CD4-positive, alpha-beta memory T cell (primary cell): Measurements from ENCODE around the gene SLC2A9. TPM values are rescaled to one million over a fixed set of nuclear protein-coding genes. Genes with fewer than 3 reads are reported as not detected.

Experiments
- CTCF ChIA-PET: fragments of 350-600 bp; sonication (Branson Sonifier 250); formaldehyde crosslinking; loops from one replicate; lab custom pipeline; 2021; ENCODE audit warnings: inconsistent platforms; ENCODE audit not compliant: partially characterized antibody; lab: Charles Lee
- POLR2A ChIA-PET: fragments of 350-600 bp; sonication (Branson Sonifier 250); formaldehyde crosslinking; loops from one replicate; lab custom pipeline; 2021; ENCODE audit not compliant: partially characterized antibody; lab: Charles Lee
- DNase-seq, 5 donors: peaks; one replicate each; pipeline versions ENCODE4 v3.0.0 to v3.0.0-alpha.2; 2020 to 2022; ENCODE audit warnings: mixed read lengths in 1 of 5
- H3K27ac ChIP-seq: one replicate; pipeline ENCODE4 v1.7.0; 2013; ENCODE audit warnings: low read depth, low read length
- H3K27me3 ChIP-seq: 2 replicates; pipeline ENCODE4 v1.7.0; 2013; ENCODE audit warnings: mild to moderate bottlenecking, low read length, moderate library complexity; ENCODE audit not compliant: insufficient read depth
- H3K36me3 ChIP-seq: 2 replicates; pipeline ENCODE4 v1.7.0; 2013; ENCODE audit warnings: mild to moderate bottlenecking, low read length, moderate library complexity; ENCODE audit not compliant: insufficient read depth
- H3K4me1 ChIP-seq: 2 replicates; pipeline ENCODE4 v1.7.0; 2013; ENCODE audit warnings: mild to moderate bottlenecking, low read length, moderate library complexity; ENCODE audit not compliant: insufficient read depth
- H3K4me3 ChIP-seq, 2 donors: one replicate each; pipeline ENCODE4 v1.7.0; 2013; ENCODE audit warnings: low read length in 2 of 2, mild to moderate bottlenecking in 1 of 2
- H3K9me3 ChIP-seq, 2 donors: one replicate each; pipeline ENCODE4 v1.7.0; 2013; ENCODE audit warnings: low read length in 2 of 2, control low read depth in 1 of 2; ENCODE audit not compliant: control insufficient read depth in 1 of 2
- H3K27ac Mint-ChIP-seq, 7 donors: one replicate each; pipeline ENCODE4 v1.8.0; 2020 to 2021; ENCODE audit warnings: mixed read lengths in 7 of 7, mild to moderate bottlenecking in 6 of 7, inconsistent platforms in 3 of 7, moderate library complexity in 3 of 7
- H3K27me3 Mint-ChIP-seq, 2 donors: one replicate each; pipeline ENCODE4 v1.8.0; 2020 to 2021; ENCODE audit warnings: mixed read lengths in 2 of 2
- H3K36me3 Mint-ChIP-seq, 2 donors: one replicate each; pipeline ENCODE4 v1.8.0; 2020 to 2021; ENCODE audit warnings: mixed read lengths in 2 of 2, inconsistent platforms in 1 of 2, mild to moderate bottlenecking in 1 of 2
- H3K4me1 Mint-ChIP-seq, 4 donors: one replicate each; pipeline ENCODE4 v1.8.0; 2020 to 2021; ENCODE audit warnings: mixed read lengths in 4 of 4, mild to moderate bottlenecking in 1 of 4
- H3K4me3 Mint-ChIP-seq, 8 donors: one replicate each; pipeline ENCODE4 v1.8.0; 2020 to 2021; ENCODE audit warnings: mixed read lengths in 8 of 8, mild to moderate bottlenecking in 7 of 8, moderate library complexity in 6 of 8, inconsistent platforms in 3 of 8
- H3K9me3 Mint-ChIP-seq, 8 donors: one replicate each; pipeline ENCODE4 v1.8.0; 2020 to 2021; ENCODE audit warnings: mixed read lengths in 8 of 8, mild to moderate bottlenecking in 5 of 8, inconsistent platforms in 3 of 8, moderate library complexity in 1 of 8
- intact Hi-C: fragments of 100-400 bp; cut with micrococcal nuclease; formaldehyde crosslinking; loops from one replicate; pipeline ENCODE4 v1.15.1; 2023
- polyA plus RNA-seq, 2 donors: library from polyadenylated mRNA; unstranded; fragments of 300-500 nt; fragmentation: Illumina TruSeq; gene quantifications; one replicate each; pipeline ENCODE4 v1.2.3, GENCODE V29; 2021
- total RNA-seq, 2 experiments: library from RNA; stranded (reverse); gene quantifications; one replicate each; pipeline ENCODE4 v1.2.3, GENCODE V29; 2021

The SLC2A9 gene
- total and polyA plus RNA-seq, 4 experiments from 2014 or later, result 0.43 to 2.4 (median 1.7) TPM

GRCh38 chr4:10011277-10011676 lies 10.0 kb downstream of the SLC2A9 start:
- Histone ChIP-seq H3K4me1 (no peaks in the 10 kb centered on the region), H3K9me3 (no peaks in the 10 kb centered on the region), H3K36me3 (no peaks in the 10 kb centered on the region), H3K4me3 (no peak overlapping the region), H3K27me3 (no peaks in the 10 kb centered on the region), H3K27ac (no peak overlapping the region)
- H3K4me1 Mint-ChIP-seq, result no peaks in the 10 kb centered on the region
- POLR2A ChIA-PET, result no interaction called here
- H3K9me3 Mint-ChIP-seq, result no peaks in the 10 kb centered on the region
- H3K27ac Mint-ChIP-seq, result no peak overlapping the region
- DNase-seq, result no peak
- CTCF ChIA-PET, result no interaction called here
- intact Hi-C loops, result loop anchor here (10.0 kb wide), 2 partner anchors 476 to 856 kb away; no protein-coding TSS in a partner anchor
- H3K36me3 Mint-ChIP-seq, result no peaks in the 10 kb centered on the region
- H3K27me3 Mint-ChIP-seq, result no peaks in the 10 kb centered on the region
- no peak overlapping the region for H3K4me3 Mint-ChIP-seq

GRCh38 chr4:10009861-10010500 lies 11.3 kb downstream of the SLC2A9 start:
- ChIA-PET POLR2A (no interaction called here), CTCF (no interaction called here)
- Mint-ChIP-seq H3K4me3 (no peak overlapping the region), H3K27me3 (no peaks in the 10 kb centered on the region), H3K4me1 (no peaks in the 10 kb centered on the region), H3K36me3 (no peaks in the 10 kb centered on the region), H3K9me3 (no peaks in the 10 kb centered on the region), H3K27ac (no peak overlapping the region)
- no peaks in the 10 kb centered on the region for H3K27me3 ChIP-seq
- no peak overlapping the region for H3K4me3 ChIP-seq
- H3K36me3 ChIP-seq, result no peaks in the 10 kb centered on the region
- intact Hi-C loops, result loop anchor here (10.0 kb wide), 2 partner anchors 475 to 855 kb away; no protein-coding TSS in a partner anchor
- H3K27ac ChIP-seq, result no peak overlapping the region
- no peak for DNase-seq
- H3K9me3 ChIP-seq, result no peaks in the 10 kb centered on the region
- H3K4me1 ChIP-seq, result no peaks in the 10 kb centered on the region

- no peaks in the 10 kb centered on the region for H3K4me1 Mint-ChIP-seq
- DNase-seq, result no peak
- Histone ChIP-seq H3K36me3 (no peaks in the 10 kb centered on the region), H3K27me3 (no peaks in the 10 kb centered on the region), H3K9me3 (no peaks in the 10 kb centered on the region), H3K27ac (no peak overlapping the region), H3K4me3 (no peak overlapping the region), H3K4me1 (no peaks in the 10 kb centered on the region)
- intact Hi-C loops, result no loop called here
- ChIA-PET POLR2A (no interaction called here), CTCF (interaction anchor here (1.5 kb wide), 1 partner anchor 9 kb away, joined by 4 read pairs; no protein-coding TSS in a partner anchor)
- peaks cover 0 to 1% (median 0%) of the 10 kb centered on the region in 8 donors for H3K9me3 Mint-ChIP-seq
- no peak overlapping the region for H3K4me3 Mint-ChIP-seq
- H3K27ac Mint-ChIP-seq, result no peak overlapping the region
- H3K27me3 Mint-ChIP-seq, result no peaks in the 10 kb centered on the region
- no peaks in the 10 kb centered on the region for H3K36me3 Mint-ChIP-seq
Observed at GRCh38 chr4:10008609-10009005, 12.7 kb downstream of the SLC2A9 start.

GRCh38 chr4:10007793-10008608 lies 13.3 kb downstream of the SLC2A9 start:
- Histone ChIP-seq H3K9me3 (no peaks in the 10 kb centered on the region), H3K36me3 (no peaks in the 10 kb centered on the region), H3K27ac (no peak overlapping the region), H3K4me3 (no peak overlapping the region), H3K27me3 (no peaks in the 10 kb centered on the region), H3K4me1 (no peaks in the 10 kb centered on the region)
- H3K4me1 Mint-ChIP-seq, result no peaks in the 10 kb centered on the region
- H3K4me3 Mint-ChIP-seq, result no peak overlapping the region
- peaks cover 0 to 1% (median 0%) of the 10 kb centered on the region in 8 donors for H3K9me3 Mint-ChIP-seq
- ChIA-PET CTCF (interaction anchor here (1.5 kb wide), 1 partner anchor 10 kb away, joined by 4 read pairs; no protein-coding TSS in a partner anchor), POLR2A (no interaction called here)
- intact Hi-C loops, result no loop called here
- no peak overlapping the region for H3K27ac Mint-ChIP-seq
- no peaks in the 10 kb centered on the region for H3K36me3 Mint-ChIP-seq
- no peaks in the 10 kb centered on the region for H3K27me3 Mint-ChIP-seq
- DNase-seq, result no peak

- no peaks in the 10 kb centered on the region for H3K4me1 Mint-ChIP-seq
- H3K4me3 Mint-ChIP-seq, result no peak overlapping the region
- H3K36me3 Mint-ChIP-seq, result no peaks in the 10 kb centered on the region
- H3K9me3 ChIP-seq, result no peaks in the 10 kb centered on the region
- no peak overlapping the region for H3K27ac Mint-ChIP-seq
- CTCF ChIA-PET, result interaction anchor here (1.5 kb wide), 1 partner anchor 10 kb away, joined by 4 read pairs; no protein-coding TSS in a partner anchor
- no peaks in the 10 kb centered on the region for H3K4me1 ChIP-seq
- H3K27ac ChIP-seq, result no peak overlapping the region
- no peak overlapping the region for H3K4me3 ChIP-seq
- H3K9me3 Mint-ChIP-seq, result peaks cover 0 to 1% (median 0%) of the 10 kb centered on the region in 8 donors
- no peak for DNase-seq
- H3K36me3 ChIP-seq, result no peaks in the 10 kb centered on the region
- POLR2A ChIA-PET, result no interaction called here
- intact Hi-C loops, result no loop called here
- no peaks in the 10 kb centered on the region for H3K27me3 ChIP-seq
- no peaks in the 10 kb centered on the region for H3K27me3 Mint-ChIP-seq
Observed at GRCh38 chr4:10007436-10007740, 13.9 kb downstream of the SLC2A9 start.

- H3K36me3 ChIP-seq, result no peaks in the 10 kb centered on the region
- no peaks in the 10 kb centered on the region for H3K27me3 ChIP-seq
- no peaks in the 10 kb centered on the region for H3K4me1 ChIP-seq
- no peak overlapping the region for H3K27ac ChIP-seq
- Mint-ChIP-seq H3K4me3 (no peak overlapping the region), H3K4me1 (no peaks in the 10 kb centered on the region), H3K36me3 (no peaks in the 10 kb centered on the region), H3K27me3 (no peaks in the 10 kb centered on the region), H3K27ac (no peak overlapping the region), H3K9me3 (peaks cover 0 to 1% (median 0%) of the 10 kb centered on the region in 8 donors)
- CTCF ChIA-PET, result interaction anchor here (1.5 kb wide), 1 partner anchor 11 kb away, joined by 4 read pairs; no protein-coding TSS in a partner anchor
- no peak for DNase-seq
- H3K9me3 ChIP-seq, result no peaks in the 10 kb centered on the region
- intact Hi-C loops, result no loop called here
- POLR2A ChIA-PET, result no interaction called here
- no peak overlapping the region for H3K4me3 ChIP-seq
Observed at GRCh38 chr4:10006601-10007435, 14.5 kb downstream of the SLC2A9 start.

GRCh38 chr4:10006231-10006600 lies 15.1 kb downstream of the SLC2A9 start:
- Histone ChIP-seq H3K27me3 (no peaks in the 10 kb centered on the region), H3K27ac (no peak overlapping the region), H3K9me3 (no peaks in the 10 kb centered on the region), H3K4me3 (no peak overlapping the region), H3K4me1 (no peaks in the 10 kb centered on the region), H3K36me3 (no peaks in the 10 kb centered on the region)
- H3K4me3 Mint-ChIP-seq, result no peak overlapping the region
- H3K27me3 Mint-ChIP-seq, result no peaks in the 10 kb centered on the region
- H3K36me3 Mint-ChIP-seq, result no peaks in the 10 kb centered on the region
- ChIA-PET POLR2A (no interaction called here), CTCF (no interaction called here)
- no peak overlapping the region for H3K27ac Mint-ChIP-seq
- DNase-seq, result no peak
- H3K4me1 Mint-ChIP-seq, result no peaks in the 10 kb centered on the region
- H3K9me3 Mint-ChIP-seq, result peaks cover 0 to 1% (median 0%) of the 10 kb centered on the region in 8 donors
- intact Hi-C loops, result no loop called here
